KOPT-K1 (cell line): ENCODE results near the gene HECW1.
"Not testable (repeated sequence)": the region's sequence is repeated elsewhere in the genome, so short reads cannot be mapped to it uniquely, and the experiment has no call there.

ENCODE experiments used
- H3K27ac ChIP-seq: fragments of 200-600 bp; sonication (generic); 2 replicates; pipeline ENCODE4 v1.5.1; 2016; ENCODE audit warnings: antibody characterized with exemption, mild to moderate bottlenecking, low read depth, low read length; ENCODE audit not compliant: poor library complexity, severe bottlenecking
- H3K36me3 ChIP-seq: fragments of 200-600 bp; sonication (generic); 2 replicates; pipeline ENCODE4 v1.5.1; 2017; ENCODE audit warnings: antibody characterized with exemption, mild to moderate bottlenecking, low read length, moderate library complexity; ENCODE audit not compliant: insufficient read depth
- H3K9me3 ChIP-seq: fragments of 200-600 bp; sonication (generic); 2 replicates; pipeline ENCODE4 v1.5.1; 2017; ENCODE audit warnings: antibody characterized with exemption, low read length, mild to moderate bottlenecking; ENCODE audit not compliant: insufficient read depth, poor library complexity, severe bottlenecking

Gene HECW1

GRCh38 chr7:43559946-43560335 is 447.5 kb downstream of the HECW1 start:
- no peaks in the 10 kb centered on the region for H3K36me3 ChIP-seq
- H3K27ac ChIP-seq = no peak overlapping the region
- H3K9me3 ChIP-seq = no peaks in the 10 kb centered on the region

- no peak overlapping the region for H3K27ac ChIP-seq
- no peaks in the 10 kb centered on the region for H3K9me3 ChIP-seq
- no peaks in the 10 kb centered on the region for H3K36me3 ChIP-seq
Measured at GRCh38 chr7:43560742-43561330, 448.4 kb downstream of the HECW1 start.

GRCh38 chr7:43562383-43562782 is 449.9 kb downstream of the HECW1 start:
- Histone ChIP-seq H3K9me3 (no peaks in the 10 kb centered on the region), H3K36me3 (no peaks in the 10 kb centered on the region), H3K27ac (no peak overlapping the region)

GRCh38 chr7:43565786-43566185 is 453.3 kb downstream of the HECW1 start:
- Histone ChIP-seq H3K9me3 (no peaks in the 10 kb centered on the region), H3K36me3 (no peaks in the 10 kb centered on the region), H3K27ac (no peak overlapping the region)

- no peaks in the 10 kb centered on the region for H3K36me3 ChIP-seq
- no peak overlapping the region for H3K27ac ChIP-seq
- no peaks in the 10 kb centered on the region for H3K9me3 ChIP-seq
Measured at GRCh38 chr7:43568529-43568928, 456.1 kb downstream of the HECW1 start.

- no peaks in the 10 kb centered on the region for H3K36me3 ChIP-seq
- no peak overlapping the region for H3K27ac ChIP-seq
- H3K9me3 ChIP-seq = no peaks in the 10 kb centered on the region
Measured at GRCh38 chr7:43569424-43569823, 457.0 kb downstream of the HECW1 start.

- Histone ChIP-seq H3K27ac (no peak overlapping the region), H3K9me3 (no peaks in the 10 kb centered on the region)
Measured at GRCh38 chr7:43570688-43571365, 458.4 kb downstream of the HECW1 start.

GRCh38 chr7:43572516-43573049 is 460.1 kb downstream of the HECW1 start:
- Histone ChIP-seq H3K9me3 (no peaks in the 10 kb centered on the region), H3K27ac (peak overlapping the region; percentile 44), H3K36me3 (no peaks in the 10 kb centered on the region)

More at GRCh38 chr7:43570688-43571365, 458.4 kb downstream of the HECW1 start:
- H3K36me3 ChIP-seq = no peaks in the 10 kb centered on the region

- not testable (repeated sequence) for H3K27ac ChIP-seq, H3K9me3 ChIP-seq, H3K36me3 ChIP-seq
Measured at GRCh38 chr7:43573832-43574231, 461.4 kb downstream of the HECW1 start.

GRCh38 chr7:43575506-43575905 is 463.1 kb downstream of the HECW1 start:
- no peaks in the 10 kb centered on the region for H3K9me3 ChIP-seq
- H3K27ac ChIP-seq = no peak overlapping the region
- no peaks in the 10 kb centered on the region for H3K36me3 ChIP-seq

GRCh38 chr7:43576241-43576640 is 463.8 kb downstream of the HECW1 start:
- H3K27ac ChIP-seq = no peak overlapping the region
- H3K9me3 ChIP-seq = no peaks in the 10 kb centered on the region
- H3K36me3 ChIP-seq = no peaks in the 10 kb centered on the region

- H3K9me3 ChIP-seq = no peaks in the 10 kb centered on the region
- H3K36me3 ChIP-seq = no peaks in the 10 kb centered on the region
- H3K27ac ChIP-seq = peak overlapping the region; percentile 31
Measured at GRCh38 chr7:43577485-43577951, 465.1 kb downstream of the HECW1 start.

GRCh38 chr7:43582503-43583423 is 470.3 kb downstream of the HECW1 start, which contains the start of gene STK17A:
Gene STK17A, plus strand, starts transcription at chr7:43583108. Its CDS starts 136 bp downstream, at chr7:43583244.
- peak within 1 kb of the TSS; percentile 93 for H3K27ac ChIP-seq

GRCh38 chr7:43583424-43584194 is 471.2 kb downstream of the HECW1 start:
- peaks cover 7% of the 10 kb centered on the region; the same call in 1 of the 2 replicates for H3K36me3 ChIP-seq
- peak overlapping the region; percentile 93 for H3K27ac ChIP-seq
- H3K9me3 ChIP-seq = no peaks in the 10 kb centered on the region

More at GRCh38 chr7:43582503-43583423, 470.3 kb downstream of the HECW1 start, which contains the start of gene STK17A:
- Histone ChIP-seq H3K36me3 (no peaks in the 10 kb centered on the region), H3K9me3 (no peaks in the 10 kb centered on the region)
